Sigmoid colon (tissue), 7 donors: ENCODE data around the gene VASH2. TPM values are rescaled to one million over a fixed set of nuclear protein-coding genes. Genes with fewer than 3 reads are reported as not detected.

Experiments used
- DNase-seq: peaks from one replicate; pipeline ENCODE4 v3.0.0-alpha.2; 2019
- H3K27ac ChIP-seq, 4 donors: fragments of 200-600 bp; sonication (generic); one replicate each; pipeline ENCODE4 v1.5.1; 2016 to 2019; ENCODE audit warnings: mild to moderate bottlenecking in 1 of 4
- H3K27me3 ChIP-seq, 3 donors: fragments of 200-600 bp; sonication (generic); one replicate each; pipeline ENCODE4 v1.5.1; 2019; ENCODE audit warnings: mild to moderate bottlenecking in 1 of 3
- H3K36me3 ChIP-seq, 4 donors: fragments of 200-600 bp; sonication (generic); one replicate each; pipeline ENCODE4 v1.5.1; 2016 to 2019
- H3K4me1 ChIP-seq, 4 donors: fragments of 200-600 bp; sonication (generic); one replicate each; pipeline ENCODE4 v1.5.1; 2017 to 2019
- H3K4me3 ChIP-seq, 4 donors: fragments of 200-600 bp; sonication (generic); one replicate each; pipeline ENCODE4 v1.5.1; 2017 to 2019; ENCODE audit warnings: mild to moderate bottlenecking in 2 of 4, moderate library complexity in 1 of 4
- H3K9me3 ChIP-seq, 4 donors: fragments of 200-600 bp in 3 of 4; sonication (generic) in 3 of 4; one replicate each; pipeline versions ENCODE4 v1.5.1 to v1.6.1; 2013 to 2019
- CTCF ChIP-seq, 4 experiments: fragments of 450-650 bp in 3 of 4; fragments of 200-600 bp in 1 of 4; IDR thresholded peaks; one replicate each; pipeline ENCODE4 v1.5.1; 2016 to 2019; ENCODE audit warnings: antibody characterized with exemption in 4 of 4, mild to moderate bottlenecking in 3 of 4, moderate library complexity in 2 of 4
- EP300 ChIP-seq, 4 donors: sonication (generic); formaldehyde crosslinking; IDR thresholded peaks; one replicate each; pipeline ENCODE4 v1.6.1; 2017; ENCODE audit warnings: antibody characterized with exemption in 4 of 4
- POLR2A ChIP-seq, 2 donors: fragments of 450-650 bp; IDR thresholded peaks; one replicate each; pipeline ENCODE4 v1.6.1; 2016; ENCODE audit warnings: antibody characterized with exemption in 2 of 2, mild to moderate bottlenecking in 2 of 2, moderate library complexity in 2 of 2
- POLR2AphosphoS5 ChIP-seq, 4 donors: sonication (generic); formaldehyde crosslinking; IDR thresholded peaks; one replicate each; pipeline ENCODE4 v1.6.1; 2017; ENCODE audit warnings: antibody characterized with exemption in 4 of 4
- WGBS, 2 donors: extraction: QIAGEN DNeasy Blood & Tissue Kit; methylation state at CpG; one replicate each; pipeline ENCODE4 v1.1.7; 2013; 5-methylcytosine and 5-hydroxymethylcytosine counted together
- intact Hi-C: fragments of 100-400 bp; cut with DNase I; formaldehyde crosslinking; loops from one replicate; pipeline ENCODE4 v1.15.1; 2023
- polyA plus RNA-seq, 3 donors: library from polyadenylated mRNA; stranded (reverse); fragments of 200-250 nt; gene quantifications; one replicate each; pipeline ENCODE4 v1.2.3, GENCODE V29; 2013
- total RNA-seq, 4 donors: library from RNA; depleted of rRNA; stranded (reverse); fragments of >200 nt; gene quantifications; one replicate each; pipeline ENCODE4 v1.1.0, GENCODE V29; 2016
- donor health status: healthy with polysubstance abuse.
- donor health status: Bipolar disorder and iron deficiency.
- donor health status: healthy.

The VASH2 gene
- total and polyA plus RNA-seq, 7 donors, result under 0.01 to 2.1 (median 0.27) TPM

- WGBS, 2 donors, result 56 to 77% methylated on average over 10 of the region's 10 CpGs
- Histone ChIP-seq H3K9me3 (no peaks in the 10 kb centered on the region), H3K27ac (peak overlapping the region in 2 of 4 donors; percentile 6 to 23), H3K4me1 (no peaks in the 10 kb centered on the region), H3K27me3 (no peaks in the 10 kb centered on the region), H3K36me3 (no peaks in the 10 kb centered on the region), H3K4me3 (no peak overlapping the region)
- TF ChIP-seq POLR2A (IDR thresholded peaks at IDR 0.05) (no peak), CTCF (IDR thresholded peaks at IDR 0.05) (no peak), EP300 (IDR thresholded peaks at IDR 0.05) (no peak), POLR2AphosphoS5 (IDR thresholded peaks at IDR 0.05) (no peak)
- intact Hi-C loops, result no loop called here
- DNase-seq, result no peak
Measured at GRCh38 chr1:212928323-212929291, 21.7 kb upstream of the VASH2 start.

GRCh38 chr1:212930986-212931678 is 19.2 kb upstream of the VASH2 start:
- DNase-seq, result no peak
- no peaks in the 10 kb centered on the region for H3K4me1 ChIP-seq
- no peak overlapping the region for H3K4me3 ChIP-seq
- intact Hi-C loops, result no loop called here
- H3K36me3 ChIP-seq, result no peaks in the 10 kb centered on the region
- H3K27ac ChIP-seq, result no peak overlapping the region
- 65 to 76% methylated on average over 10 of the region's 10 CpGs for WGBS, 2 donors
- no peak for TF ChIP-seq POLR2AphosphoS5 (IDR thresholded peaks at IDR 0.05)
- H3K27me3 ChIP-seq, result no peaks in the 10 kb centered on the region
- no peaks in the 10 kb centered on the region for H3K9me3 ChIP-seq

GRCh38 chr1:212933815-212934471 is 16.4 kb upstream of the VASH2 start:
- TF ChIP-seq EP300 (IDR thresholded peaks at IDR 0.05), result no peak
- TF ChIP-seq POLR2A (IDR thresholded peaks at IDR 0.05), result no peak
- no peak for TF ChIP-seq CTCF (IDR thresholded peaks at IDR 0.05)
- no peak for TF ChIP-seq POLR2AphosphoS5 (IDR thresholded peaks at IDR 0.05)
- H3K4me1 ChIP-seq, result no peaks in the 10 kb centered on the region
- no peak for DNase-seq
- H3K9me3 ChIP-seq, result no peaks in the 10 kb centered on the region
- no peak overlapping the region for H3K27ac ChIP-seq
- H3K27me3 ChIP-seq, result no peaks in the 10 kb centered on the region
- intact Hi-C loops, result no loop called here
- 89 to 95% methylated on average over 1 of the region's 1 CpG for WGBS, 2 donors
- H3K36me3 ChIP-seq, result no peaks in the 10 kb centered on the region
- no peak overlapping the region for H3K4me3 ChIP-seq

GRCh38 chr1:212935387-212935981 is 14.9 kb upstream of the VASH2 start:
- Histone ChIP-seq H3K4me1 (no peaks in the 10 kb centered on the region), H3K36me3 (no peaks in the 10 kb centered on the region), H3K4me3 (no peak overlapping the region), H3K27ac (no peak overlapping the region), H3K9me3 (peaks cover 0 to 4% (median 0%) of the 10 kb centered on the region in 4 donors), H3K27me3 (no peaks in the 10 kb centered on the region)
- no peak for DNase-seq
- 86 to 91% methylated on average over 7 of the region's 7 CpGs for WGBS, 2 donors
- intact Hi-C loops, result no loop called here
- TF ChIP-seq POLR2A (IDR thresholded peaks at IDR 0.05) (no peak), CTCF (IDR thresholded peaks at IDR 0.05) (no peak), EP300 (IDR thresholded peaks at IDR 0.05) (no peak), POLR2AphosphoS5 (IDR thresholded peaks at IDR 0.05) (no peak)
